ENCODE measurements around the gene NDUFA8. TPM values are rescaled to one million over a fixed set of nuclear protein-coding genes. Genes with fewer than 3 reads are reported as not detected.

NDUFA8 gene
- total and polyA plus RNA-seq, 10 of the 15 experiments (the other 5 are each of a cell fraction or from before 2014, with no cell fraction given), result 44.9 to 159 (median 90.8) TPM

DNA sequence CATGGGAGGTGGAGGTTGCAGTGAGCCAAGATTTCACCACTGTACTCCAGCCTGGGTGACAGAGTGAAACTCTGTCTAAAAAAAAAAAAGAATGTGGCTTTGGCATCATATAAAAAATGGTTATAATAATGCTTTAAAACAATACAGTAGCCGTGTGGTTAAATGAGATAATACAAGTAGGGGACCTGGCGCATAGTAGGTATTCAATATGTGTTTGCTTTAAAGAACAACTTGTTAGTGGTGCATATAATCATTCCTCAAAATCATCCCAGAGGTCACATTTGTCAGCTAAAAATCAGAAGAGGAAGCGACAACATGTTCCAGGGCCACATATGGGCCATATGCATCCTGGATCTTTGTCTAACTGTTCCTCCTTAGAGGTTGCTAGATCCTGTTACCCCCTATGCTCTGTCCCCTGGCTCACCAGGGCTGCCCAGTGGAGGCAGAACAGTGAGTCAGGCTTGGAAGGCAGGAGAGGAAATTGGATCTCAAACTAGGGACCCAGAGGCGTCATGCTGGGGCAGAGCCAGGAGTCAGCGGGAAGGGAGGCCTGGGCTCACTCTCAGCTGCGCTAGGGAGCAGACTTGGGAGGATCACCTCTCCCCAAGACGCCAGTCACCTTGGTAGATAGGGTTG, 41.5 kb upstream of the NDUFA8 start:
- ChIA-PET CTCF (interaction anchor here (1.3 kb wide), 1 partner anchor 106 kb away, joined by 4 read pairs; no protein-coding TSS in a partner anchor), RAD21 (ENCODE audit: unreplicated experiment) (no interaction called here), POLR2A (no interaction called here), SMC1A (ENCODE audit: uncharacterized antibody, unreplicated experiment) (no interaction called here)
- no peaks in the 10 kb centered on the region for H3K4me1 ChIP-seq (ENCODE audit: control insufficient read depth, insufficient read depth, low read length)
- no peaks in the 10 kb centered on the region for H3K36me3 ChIP-seq (ENCODE audit: control insufficient read depth in 2 of 2, insufficient read depth in 2 of 2, low read length in 1 of 2)
- BruUV-seq (replicated peaks), result no TSS peak
- H4K20me1 ChIP-seq (ENCODE audit: control insufficient read depth, insufficient read depth), result no peaks in the 10 kb centered on the region
- H2AFZ ChIP-seq (ENCODE audit: control insufficient read depth, low read depth, low read length), result no peak overlapping the region
- TF ChIP-seq CBX3 (IDR thresholded peaks at IDR 0.05; ENCODE audit: borderline replicate concordance, low read depth), result no peak
- TF ChIP-seq, protein P1, sequence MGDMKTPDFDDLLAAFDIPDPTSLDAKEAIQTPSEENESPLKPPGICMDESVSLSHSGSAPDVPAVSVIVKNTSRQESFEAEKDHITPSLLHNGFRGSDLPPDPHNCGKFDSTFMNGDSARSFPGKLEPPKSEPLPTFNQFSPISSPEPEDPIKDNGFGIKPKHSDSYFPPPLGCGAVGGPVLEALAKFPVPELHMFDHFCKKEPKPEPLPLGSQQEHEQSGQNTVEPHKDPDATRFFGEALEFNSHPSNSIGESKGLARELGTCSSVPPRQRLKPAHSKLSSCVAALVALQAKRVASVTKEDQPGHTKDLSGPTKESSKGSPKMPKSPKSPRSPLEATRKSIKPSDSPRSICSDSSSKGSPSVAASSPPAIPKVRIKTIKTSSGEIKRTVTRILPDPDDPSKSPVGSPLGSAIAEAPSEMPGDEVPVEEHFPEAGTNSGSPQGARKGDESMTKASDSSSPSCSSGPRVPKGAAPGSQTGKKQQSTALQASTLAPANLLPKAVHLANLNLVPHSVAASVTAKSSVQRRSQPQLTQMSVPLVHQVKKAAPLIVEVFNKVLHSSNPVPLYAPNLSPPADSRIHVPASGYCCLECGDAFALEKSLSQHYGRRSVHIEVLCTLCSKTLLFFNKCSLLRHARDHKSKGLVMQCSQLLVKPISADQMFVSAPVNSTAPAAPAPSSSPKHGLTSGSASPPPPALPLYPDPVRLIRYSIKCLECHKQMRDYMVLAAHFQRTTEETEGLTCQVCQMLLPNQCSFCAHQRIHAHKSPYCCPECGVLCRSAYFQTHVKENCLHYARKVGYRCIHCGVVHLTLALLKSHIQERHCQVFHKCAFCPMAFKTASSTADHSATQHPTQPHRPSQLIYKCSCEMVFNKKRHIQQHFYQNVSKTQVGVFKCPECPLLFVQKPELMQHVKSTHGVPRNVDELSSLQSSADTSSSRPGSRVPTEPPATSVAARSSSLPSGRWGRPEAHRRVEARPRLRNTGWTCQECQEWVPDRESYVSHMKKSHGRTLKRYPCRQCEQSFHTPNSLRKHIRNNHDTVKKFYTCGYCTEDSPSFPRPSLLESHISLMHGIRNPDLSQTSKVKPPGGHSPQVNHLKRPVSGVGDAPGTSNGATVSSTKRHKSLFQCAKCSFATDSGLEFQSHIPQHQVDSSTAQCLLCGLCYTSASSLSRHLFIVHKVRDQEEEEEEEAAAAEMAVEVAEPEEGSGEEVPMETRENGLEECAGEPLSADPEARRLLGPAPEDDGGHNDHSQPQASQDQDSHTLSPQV (IDR thresholded peaks at IDR 0.05), result no peak
- no peak for TF ChIP-seq EZH2 (IDR thresholded peaks at IDR 0.05; ENCODE audit: borderline replicate concordance, control insufficient read depth, low read depth, low read length)
- TF ChIP-seq CHD4 (IDR thresholded peaks at IDR 0.05), result no peak
- no peak for TF ChIP-seq FOXM1 (IDR thresholded peaks at IDR 0.05; ENCODE audit: low read depth, low read length)
- TF ChIP-seq CREB1 (IDR thresholded peaks at IDR 0.05; ENCODE audit: low read depth), result no peak
- TF ChIP-seq GABPA (IDR thresholded peaks at IDR 0.05; ENCODE audit: low read depth), result no peak
- TF ChIP-seq ASH2L (IDR thresholded peaks at IDR 0.05; ENCODE audit: borderline replicate concordance, low read depth), result no peak
- TF ChIP-seq YBX1 (IDR thresholded peaks at IDR 0.05), result no peak
- no peak for TF ChIP-seq KDM1A (IDR thresholded peaks at IDR 0.05; ENCODE audit: borderline replicate concordance)
- no peak for TF ChIP-seq EGR1 (IDR thresholded peaks at IDR 0.05; ENCODE audit: borderline replicate concordance in 1 of 2, low read depth in 2 of 2, low read length in 2 of 2)
- TF ChIP-seq NFYA (IDR thresholded peaks at IDR 0.05; ENCODE audit: borderline replicate concordance, low read depth, low read length), result no peak
- TF ChIP-seq ZBED1 (IDR thresholded peaks at IDR 0.05; ENCODE audit: borderline replicate concordance), result no peak
- ATAC-seq (no peak), FAIRE-seq (no peak), DNase-seq (ENCODE audit: low read depth, low spot score) (no peak)
- no peaks in the 10 kb centered on the region for H3K79me2 ChIP-seq (ENCODE audit: control insufficient read depth, insufficient read depth, low read length)
- H3K4me2 ChIP-seq (ENCODE audit: control insufficient read depth, insufficient read depth), result no peak overlapping the region
- in situ Hi-C loops (cut with MboI) (no loop called here), intact Hi-C loops (cut with micrococcal nuclease; ENCODE audit: unreplicated experiment) (no loop called here)
- 53% methylated on average over 7 of the region's 7 CpGs for WGBS (ENCODE audit: insufficient coverage, insufficient replicate concordance, low lambda C conversion rate, missing lambda C conversion rate)
- no peak overlapping the region for H3K9ac ChIP-seq (ENCODE audit: control insufficient read depth, insufficient read depth, low read length)
- H3K27ac ChIP-seq (ENCODE audit: control insufficient read depth, insufficient read depth), result no peak overlapping the region
- H3K4me3 ChIP-seq, result no peak overlapping the region
- no peaks in the 10 kb centered on the region; a peak in 1 of 4 replicates for H3K27me3 ChIP-seq (replicated peaks in 1 of 2; ENCODE audit: control insufficient read depth in 2 of 2, insufficient read depth in 2 of 2, low read length in 1 of 2)
- H3K9me3 ChIP-seq (replicated peaks; ENCODE audit: control insufficient read depth, insufficient read depth, low read length), result no peaks in the 10 kb centered on the region

Measured in GM12878 (cell line).